HepG2 (cell line): ENCODE results near the gene RAB24. TPM values are rescaled to one million over a fixed set of nuclear protein-coding genes. Genes with fewer than 3 reads are reported as not detected.

Experiments used
- BRD4 ChIP-seq: sonication (generic); formaldehyde crosslinking; IDR thresholded peaks from 2 replicates; pipeline ENCODE4 v1.4.0; 2020; ENCODE audit warnings: missing genetic modification reagents
- KDM4B ChIP-seq: sonication (generic); formaldehyde crosslinking; IDR thresholded peaks from 2 replicates; pipeline ENCODE4 v1.4.0; 2020; ENCODE audit warnings: missing genetic modification reagents
- MEIS1 ChIP-seq: sonication (generic); formaldehyde crosslinking; IDR thresholded peaks from 2 replicates; pipeline ENCODE4 v1.9.0; 2021; ENCODE audit warnings: mild to moderate bottlenecking, missing genetic modification reagents, moderate library complexity, borderline replicate concordance
- MEIS2 ChIP-seq: sonication (generic); formaldehyde crosslinking; IDR thresholded peaks from 2 replicates; pipeline ENCODE4 v1.9.0; 2021; ENCODE audit warnings: mild to moderate bottlenecking, missing genetic modification reagents
- NR1H2 ChIP-seq: sonication (generic); formaldehyde crosslinking; IDR thresholded peaks from 2 replicates; pipeline ENCODE4 v1.8.1; 2022; ENCODE audit warnings: low read depth, missing genetic modification reagents, borderline replicate concordance
- PHF5A ChIP-seq: IDR thresholded peaks from one replicate; pipeline ENCODE4 v1.6.1; 2018; ENCODE audit warnings: low read depth, missing genetic modification reagents; ENCODE audit not compliant: unreplicated experiment
- RFX1 ChIP-seq: fragments of 450-650 bp; IDR thresholded peaks from 2 replicates; pipeline ENCODE4 v1.6.1; 2017
- SMARCE1 ChIP-seq: fragments of 450-650 bp; IDR thresholded peaks from 2 replicates; pipeline ENCODE4 v1.6.1; 2017; ENCODE audit warnings: borderline replicate concordance
- ZBTB20 ChIP-seq: sonication (generic); formaldehyde crosslinking; IDR thresholded peaks from 2 replicates; pipeline ENCODE4 v1.8.1; 2023; ENCODE audit warnings: missing genetic modification reagents, low read depth, mild to moderate bottlenecking, borderline replicate concordance
- ZBTB38 ChIP-seq: sonication (generic); formaldehyde crosslinking; IDR thresholded peaks from 2 replicates; pipeline ENCODE4 v1.5.1; 2020; ENCODE audit warnings: mild to moderate bottlenecking, missing genetic modification reagents
- ZNF10 ChIP-seq: sonication (generic); formaldehyde crosslinking; IDR thresholded peaks from 2 replicates; pipeline ENCODE4 v1.4.0; 2020; ENCODE audit warnings: mild to moderate bottlenecking, low read depth, missing genetic modification reagents, borderline replicate concordance
- ZNF296 ChIP-seq: sonication (generic); formaldehyde crosslinking; conservative IDR thresholded peaks from 2 replicates; pipeline ENCODE4 v1.5.0; 2020; ENCODE audit warnings: mild to moderate bottlenecking, missing genetic modification reagents
- ZNF317 ChIP-seq: sonication (generic); formaldehyde crosslinking; IDR thresholded peaks from 2 replicates; pipeline ENCODE4 v1.5.0; 2020; ENCODE audit warnings: mild to moderate bottlenecking, missing genetic modification reagents
- ZNF329 ChIP-seq: sonication (generic); formaldehyde crosslinking; IDR thresholded peaks from 2 replicates; pipeline ENCODE4 v1.9.0; 2021; ENCODE audit warnings: low read depth, mild to moderate bottlenecking, missing genetic modification reagents
- ZNF546 ChIP-seq: sonication (generic); formaldehyde crosslinking; conservative IDR thresholded peaks from 2 replicates; pipeline ENCODE4 v1.8.1; 2023; ENCODE audit warnings: mild to moderate bottlenecking, missing genetic modification reagents
- ZNF550 ChIP-seq: sonication (generic); formaldehyde crosslinking; IDR thresholded peaks from 2 replicates; pipeline ENCODE4 v1.4.0; 2020; ENCODE audit warnings: mild to moderate bottlenecking, missing genetic modification reagents, borderline replicate concordance
- ZNF589 ChIP-seq: sonication (generic); formaldehyde crosslinking; conservative IDR thresholded peaks from 2 replicates; pipeline ENCODE4 v1.8.0; 2022; ENCODE audit warnings: mild to moderate bottlenecking, moderate library complexity, missing genetic modification reagents
- ZNF75D ChIP-seq: sonication (generic); formaldehyde crosslinking; IDR thresholded peaks from 2 replicates; pipeline ENCODE4 v1.8.1; 2023; ENCODE audit warnings: missing genetic modification reagents, mild to moderate bottlenecking, borderline replicate concordance
- ZSCAN22 ChIP-seq: sonication (generic); formaldehyde crosslinking; IDR thresholded peaks from 2 replicates; pipeline ENCODE4 v1.4.0; 2020; ENCODE audit warnings: mild to moderate bottlenecking, missing genetic modification reagents
- polyA plus RNA-seq, 8 experiments: library from polyadenylated mRNA; depleted of rRNA in 3 of 8; stranded (reverse) in 7 of 8; unstranded in 1 of 8; fragments of >200 nt; fragmentation: Illumina TruSeq in 4 of 8; extraction: Trizol in 4 of 8; gene quantifications; 2 replicates each; pipeline versions ENCODE4 v1.2.1 to v1.2.3, GENCODE V29; 2011 to 2016; ENCODE audit warnings: low read depth in 4 of 8, missing spikeins in 1 of 8, mixed read lengths in 1 of 8; ENCODE audit not compliant: insufficient read depth in 1 of 8
- total RNA-seq, 5 experiments: library from RNA; depleted of rRNA; stranded (reverse); fragments of >200 nt; fragmentation: Illumina TruSeq; extraction: Trizol; gene quantifications; 2 replicates each; pipeline ENCODE4 v1.2.3, GENCODE V29; 2016; ENCODE audit warnings: low read depth in 1 of 5
- TF ChIP-seq, protein P1 (sequence below): sonication (generic); formaldehyde crosslinking; IDR thresholded peaks from 2 replicates; pipeline ENCODE4 v1.9.0; 2022; ENCODE audit warnings: missing genetic modification reagents, mild to moderate bottlenecking, borderline replicate concordance
- TF ChIP-seq, protein P2 (sequence below): sonication (generic); IDR thresholded peaks from 2 replicates; pipeline ENCODE4 v1.6.1; 2016; ENCODE audit warnings: low read depth, borderline replicate concordance
- TF ChIP-seq, protein P3 (sequence below): sonication (generic); formaldehyde crosslinking; IDR thresholded peaks from 2 replicates; pipeline ENCODE4 v1.8.0; 2023; ENCODE audit warnings: mild to moderate bottlenecking, missing genetic modification reagents
- TF ChIP-seq, protein P4 (sequence below): IDR thresholded peaks from 2 replicates; pipeline ENCODE4 v1.6.1; 2016; ENCODE audit warnings: low read depth, borderline replicate concordance

Gene RAB24
- total and polyA plus RNA-seq, 2 of the 13 experiments (the other 11 are each of a cell fraction or from before 2014, with no cell fraction given), result 22.9 to 63.7 TPM

DNA sequence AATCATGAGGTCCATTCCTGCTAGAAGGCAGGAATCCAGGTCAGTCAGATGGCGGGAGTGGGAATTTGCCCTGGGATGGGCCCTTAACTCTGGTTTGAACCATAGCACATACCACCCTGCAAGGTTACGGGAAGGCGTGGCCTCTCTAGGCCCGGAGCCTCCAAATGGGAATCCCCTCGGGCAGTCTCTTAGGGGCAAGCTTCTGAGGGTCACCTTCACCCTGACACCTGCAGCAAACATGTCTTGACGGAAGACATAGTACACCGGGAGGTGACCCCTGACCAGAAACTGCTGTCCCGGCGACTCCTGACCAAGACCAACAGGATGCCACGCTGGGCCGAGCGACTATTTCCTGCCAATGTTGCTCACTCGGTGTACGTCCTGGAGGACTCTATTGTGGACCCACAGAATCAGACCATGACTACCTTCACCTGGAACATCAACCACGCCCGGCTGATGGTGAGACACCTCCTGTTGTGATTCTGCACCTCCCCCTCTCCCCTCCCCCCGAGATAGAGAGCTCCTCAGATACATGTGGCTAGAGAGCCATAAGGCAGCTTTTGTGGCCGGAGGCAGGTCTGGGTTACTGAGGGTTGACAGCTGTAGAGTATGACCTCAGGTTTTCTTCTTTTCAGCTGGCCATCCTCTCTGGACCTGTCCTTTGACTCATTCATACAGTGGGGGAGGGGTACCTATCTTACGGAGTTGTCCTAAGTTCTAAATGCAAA, 1.0 kb upstream of the RAB24 start (continued):
- TF ChIP-seq, protein P1, sequence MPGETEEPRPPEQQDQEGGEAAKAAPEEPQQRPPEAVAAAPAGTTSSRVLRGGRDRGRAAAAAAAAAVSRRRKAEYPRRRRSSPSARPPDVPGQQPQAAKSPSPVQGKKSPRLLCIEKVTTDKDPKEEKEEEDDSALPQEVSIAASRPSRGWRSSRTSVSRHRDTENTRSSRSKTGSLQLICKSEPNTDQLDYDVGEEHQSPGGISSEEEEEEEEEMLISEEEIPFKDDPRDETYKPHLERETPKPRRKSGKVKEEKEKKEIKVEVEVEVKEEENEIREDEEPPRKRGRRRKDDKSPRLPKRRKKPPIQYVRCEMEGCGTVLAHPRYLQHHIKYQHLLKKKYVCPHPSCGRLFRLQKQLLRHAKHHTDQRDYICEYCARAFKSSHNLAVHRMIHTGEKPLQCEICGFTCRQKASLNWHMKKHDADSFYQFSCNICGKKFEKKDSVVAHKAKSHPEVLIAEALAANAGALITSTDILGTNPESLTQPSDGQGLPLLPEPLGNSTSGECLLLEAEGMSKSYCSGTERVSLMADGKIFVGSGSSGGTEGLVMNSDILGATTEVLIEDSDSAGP, result no peak
- TF ChIP-seq, protein P2, sequence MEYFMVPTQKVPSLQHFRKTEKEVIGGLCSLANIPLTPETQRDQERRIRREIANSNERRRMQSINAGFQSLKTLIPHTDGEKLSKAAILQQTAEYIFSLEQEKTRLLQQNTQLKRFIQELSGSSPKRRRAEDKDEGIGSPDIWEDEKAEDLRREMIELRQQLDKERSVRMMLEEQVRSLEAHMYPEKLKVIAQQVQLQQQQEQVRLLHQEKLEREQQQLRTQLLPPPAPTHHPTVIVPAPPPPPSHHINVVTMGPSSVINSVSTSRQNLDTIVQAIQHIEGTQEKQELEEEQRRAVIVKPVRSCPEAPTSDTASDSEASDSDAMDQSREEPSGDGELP, result peak; percentile 25; the same call in 1 of the 2 replicates
- TF ChIP-seq ZNF75D (CRISPR knock-in tag), result no peak
- no peak for TF ChIP-seq ZNF296 (CRISPR knock-in tag)
- TF ChIP-seq MEIS1 (CRISPR knock-in tag), result no peak
- 0 out of 2 replicates have a peak, but pooled peaks have one; percentile 7 for TF ChIP-seq ZBTB20 (CRISPR knock-in tag)
- no peak for TF ChIP-seq ZNF546
- 0 out of 2 replicates have a peak, but pooled peaks have one; percentile 49 for TF ChIP-seq ZNF589 (CRISPR knock-in tag)
- no peak for TF ChIP-seq BRD4
- TF ChIP-seq RFX1, result no peak
- no peak for TF ChIP-seq NR1H2
- TF ChIP-seq, protein P3, sequence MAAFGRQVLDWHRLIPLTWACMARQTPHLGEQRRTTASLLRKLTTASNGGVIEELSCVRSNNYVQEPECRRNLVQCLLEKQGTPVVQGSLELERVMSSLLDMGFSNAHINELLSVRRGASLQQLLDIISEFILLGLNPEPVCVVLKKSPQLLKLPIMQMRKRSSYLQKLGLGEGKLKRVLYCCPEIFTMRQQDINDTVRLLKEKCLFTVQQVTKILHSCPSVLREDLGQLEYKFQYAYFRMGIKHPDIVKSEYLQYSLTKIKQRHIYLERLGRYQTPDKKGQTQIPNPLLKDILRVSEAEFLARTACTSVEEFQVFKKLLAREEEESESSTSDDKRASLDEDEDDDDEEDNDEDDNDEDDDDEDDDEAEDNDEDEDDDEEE (CRISPR knock-in tag), result no peak
- TF ChIP-seq ZNF550 (CRISPR knock-in tag), result no peak
- TF ChIP-seq, protein P4, sequence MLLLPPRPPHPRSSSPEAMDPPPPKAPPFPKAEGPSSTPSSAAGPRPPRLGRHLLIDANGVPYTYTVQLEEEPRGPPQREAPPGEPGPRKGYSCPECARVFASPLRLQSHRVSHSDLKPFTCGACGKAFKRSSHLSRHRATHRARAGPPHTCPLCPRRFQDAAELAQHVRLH (CRISPR knock-in tag), result no peak
- no peak for TF ChIP-seq ZNF317 (CRISPR knock-in tag)
- TF ChIP-seq ZBTB38 (CRISPR knock-in tag), result no peak
- TF ChIP-seq SMARCE1, result no peak
- no peak for TF ChIP-seq ZNF329
- TF ChIP-seq KDM4B (CRISPR knock-in tag), result no peak
- peak; percentile 82 for TF ChIP-seq ZSCAN22 (CRISPR knock-in tag)
- TF ChIP-seq ZNF10 (CRISPR knock-in tag), result no peak
- TF ChIP-seq MEIS2, result peak; percentile 30; the same call in 1 of the 2 replicates
- TF ChIP-seq PHF5A (CRISPR knock-in tag), result no peak
